ENCODE data around the gene ZNF273. TPM values are rescaled to one million over a fixed set of nuclear protein-coding genes. Genes with fewer than 3 reads are reported as not detected.

The ZNF273 gene
- 1.9 and 4.9 TPM in 2 replicates for total RNA-seq

DNA sequence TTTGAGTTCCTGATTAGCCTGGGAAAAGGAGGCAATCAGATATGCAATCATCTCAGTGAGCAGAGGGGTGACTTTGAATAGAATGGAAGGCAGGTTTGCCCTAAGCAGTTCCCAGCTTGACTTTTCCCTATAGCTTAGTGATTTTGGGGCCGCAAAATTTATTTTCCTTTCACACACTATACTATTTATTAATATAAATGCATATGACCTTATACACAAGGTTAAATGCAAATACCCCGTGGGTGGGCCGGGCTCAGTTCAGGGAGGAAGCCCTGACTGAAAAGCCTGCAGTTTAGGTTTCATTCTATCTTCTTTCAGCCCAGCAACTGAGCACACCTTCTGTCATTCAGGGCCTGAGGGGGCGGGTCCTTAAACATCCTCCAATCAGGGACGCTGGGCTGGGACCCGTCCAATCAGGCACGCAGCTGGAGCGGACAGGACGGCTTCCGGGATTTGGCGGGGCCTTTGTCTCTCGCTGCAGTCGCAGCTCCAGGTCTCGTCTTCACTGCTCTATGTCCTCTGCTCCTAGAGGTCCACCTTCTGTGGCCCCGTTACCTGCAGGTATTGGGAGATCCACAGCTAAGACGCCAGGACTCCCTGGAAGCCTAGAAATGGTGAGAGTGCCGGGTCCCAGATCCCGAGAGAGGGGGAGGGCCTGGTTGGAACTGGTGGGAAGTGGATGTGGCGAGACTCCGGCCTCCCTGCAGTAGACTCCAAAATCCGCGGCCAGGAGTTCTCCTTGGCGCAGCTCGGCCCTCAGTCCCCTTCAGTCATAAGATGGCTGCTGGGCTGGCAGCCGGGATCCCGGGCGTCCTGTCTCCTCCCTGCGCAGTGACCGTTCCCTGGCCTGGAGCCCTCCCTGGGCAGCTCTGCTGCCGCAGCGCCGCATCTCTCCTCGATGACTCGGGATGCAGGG, at the start of gene ZNF273:
Gene ZNF273, plus strand, starts transcription at position 468 of the 916 bp plus-strand sequence. Its CDS starts 45 bp downstream, at position 513.

Other genes with a start within 250 kb of the ZNF273 start
- 0.86 and 1.9 TPM in 2 replicates for gene ZNF107, start 237.1 kb upstream of the ZNF273 start, total RNA-seq
- gene ZNF138, start 108.8 kb upstream of the ZNF273 start, total RNA-seq: 3.5 and 4.3 TPM in 2 replicates
- gene ZNF117, start 87.8 kb downstream of the ZNF273 start, total RNA-seq: 2.6 and 2.7 TPM in 2 replicates
- gene ERV3-1, start 103.4 kb downstream of the ZNF273 start, total RNA-seq: 3.4 and 3.5 TPM in 2 replicates